ENCODE measurements around the gene OOSP3. TPM values are rescaled to one million over a fixed set of nuclear protein-coding genes. Genes with fewer than 3 reads are reported as not detected.

Gene OOSP3
- total and polyA plus RNA-seq, 2 donors, result 0.05 TPM; not detected in 1

Other genes starting within 250 kb of the OOSP3 start
- 6.0 TPM for gene PATL1, start 209.7 kb upstream of the OOSP3 start, total RNA-seq
- gene PATL1, start 209.7 kb upstream of the OOSP3 start, polyA plus RNA-seq, result 13.0 TPM
- gene OR10V1, start 164.9 kb upstream of the OOSP3 start, total RNA-seq, result not detected
- not detected for gene OR10V1, start 164.9 kb upstream of the OOSP3 start, polyA plus RNA-seq
- 9.4 TPM for gene STX3, start 123.4 kb upstream of the OOSP3 start, total RNA-seq
- 14.1 TPM for gene STX3, start 123.4 kb upstream of the OOSP3 start, polyA plus RNA-seq
- gene MRPL16, start 68.0 kb upstream of the OOSP3 start, total RNA-seq, result 58.1 TPM
- gene MRPL16, start 68.0 kb upstream of the OOSP3 start, polyA plus RNA-seq, result 67.7 TPM
- gene CBLIF, start 33.3 kb upstream of the OOSP3 start, total RNA-seq, result not detected
- gene CBLIF, start 33.3 kb upstream of the OOSP3 start, polyA plus RNA-seq, result 0.05 TPM
- 2.1 TPM for gene TCN1, start 12.3 kb upstream of the OOSP3 start, total RNA-seq
- 1.4 TPM for gene TCN1, start 12.3 kb upstream of the OOSP3 start, polyA plus RNA-seq
- not detected for gene OOSP1, start 59.6 kb downstream of the OOSP3 start, total RNA-seq
- gene OOSP1, start 59.6 kb downstream of the OOSP3 start, polyA plus RNA-seq, result not detected
- gene OOSP4A, start 85.3 kb downstream of the OOSP3 start, total RNA-seq, result not detected
- gene OOSP4A, start 85.3 kb downstream of the OOSP3 start, polyA plus RNA-seq, result 0.18 TPM
- not detected for gene OOSP4B, start 138.4 kb downstream of the OOSP3 start, total RNA-seq
- gene OOSP4B, start 138.4 kb downstream of the OOSP3 start, polyA plus RNA-seq, result 0.07 TPM
- not detected for gene OOSP2, start 161.6 kb downstream of the OOSP3 start, total RNA-seq
- gene OOSP2, start 161.6 kb downstream of the OOSP3 start, polyA plus RNA-seq, result 0.14 TPM
- gene MS4A3, start 177.9 kb downstream of the OOSP3 start, total RNA-seq, result 7.8 TPM
- 2.2 TPM for gene MS4A3, start 177.9 kb downstream of the OOSP3 start, polyA plus RNA-seq
- 0.42 TPM for gene MS4A2, start 209.9 kb downstream of the OOSP3 start, total RNA-seq
- 0.05 TPM for gene MS4A2, start 209.9 kb downstream of the OOSP3 start, polyA plus RNA-seq